ENCODE data around the gene SCGB3A1. TPM values are rescaled to one million over a fixed set of nuclear protein-coding genes. Genes with fewer than 3 reads are reported as not detected.

SCGB3A1 gene
- total RNA-seq, 1 experiment from 2014 or later, result not detected

- Histone ChIP-seq H4K5ac (ENCODE audit: insufficient read length, low read depth, low read length) (no peak overlapping the region), H3K4me1 (ENCODE audit: insufficient read depth, low read length) (no peaks in the 10 kb centered on the region), H3K4ac (ENCODE audit: low read depth, low read length) (no peak overlapping the region), H3K18ac (ENCODE audit: insufficient read length, low read depth, low read length) (no peak overlapping the region), H2BK20ac (ENCODE audit: low read depth, low read length, poor library complexity, severe bottlenecking) (no peak overlapping the region), H2BK5ac (ENCODE audit: insufficient read length, low read length) (no peak overlapping the region), H3K4me2 (ENCODE audit: insufficient read depth, insufficient read length, low read length) (no peak overlapping the region), H2BK120ac (ENCODE audit: low read depth, low read length, poor library complexity, severe bottlenecking) (no peak overlapping the region), H3K79me1 (ENCODE audit: insufficient read depth, low read depth, low read length, poor library complexity, severe bottlenecking) (no peaks in the 10 kb centered on the region), H3K56ac (ENCODE audit: insufficient read length, low read depth, low read length) (no peak overlapping the region), H2AK5ac (ENCODE audit: insufficient read length, low read length) (no peak overlapping the region), H3T11ph (ENCODE audit: low read length) (no peak overlapping the region), H3K23ac (ENCODE audit: insufficient read length, low read depth, low read length) (no peak overlapping the region), H3K79me2 (ENCODE audit: insufficient read depth, low read length) (no peaks in the 10 kb centered on the region), H2BK15ac (ENCODE audit: low read depth, low read length) (no peak overlapping the region), H2AFZ (ENCODE audit: low read length) (no peak overlapping the region), H3K9me3 (ENCODE audit: control insufficient read depth, low read depth, low read length) (no peaks in the 10 kb centered on the region), H2BK12ac (ENCODE audit: insufficient read length, low read depth, low read length) (no peak overlapping the region), H3K27me3 (ENCODE audit: insufficient read depth, low read length) (peaks cover 19% of the 10 kb centered on the region), H4K20me1 (ENCODE audit: control insufficient read depth, insufficient read depth, insufficient read length) (no peaks in the 10 kb centered on the region), H3K9ac (ENCODE audit: extremely low read depth, insufficient read length, low read length) (no peak overlapping the region), H4K8ac (replicated peaks; ENCODE audit: insufficient read length, low read depth, low read length) (no peak overlapping the region), H3K27ac (ENCODE audit: insufficient read length, low read depth, low read length) (no peak overlapping the region), H3K23me2 (ENCODE audit: insufficient read length, low read depth, low read length, poor library complexity, severe bottlenecking) (peaks cover 10% of the 10 kb centered on the region), H4K91ac (ENCODE audit: insufficient read length, low read depth, low read length) (no peak overlapping the region), H3K14ac (ENCODE audit: insufficient read depth, low read length) (no peak overlapping the region; the same call in 1 of the 2 replicates)
- 100% methylated on average over 1 of the region's 17 CpGs for WGBS (ENCODE audit: extremely low coverage, insufficient read length, low lambda C conversion rate)
- no peak overlapping the region for H3K4me3 Mint-ChIP-seq
- peaks cover 3 to 8% of the 10 kb centered on the region in 2 experiments; a peak in 3 of 4 replicates for H3K4me1 Mint-ChIP-seq
- no peak for DNase-seq
- peaks cover 44% of the 10 kb centered on the region for H3K27me3 Mint-ChIP-seq (ENCODE audit: low read depth)
- no peak for TF ChIP-seq CTCF (conservative IDR thresholded peaks at IDR 0.05)
- H3K9me3 Mint-ChIP-seq, result no peaks in the 10 kb centered on the region
- no peak overlapping the region for H3K27ac Mint-ChIP-seq
- peaks cover 0 to 4% (median 0%) of the 10 kb centered on the region in 3 experiments; a peak in 1 of 7 replicates for H3K36me3 Mint-ChIP-seq (ENCODE audit: insufficient read depth in 1 of 3, low read depth in 3 of 3)
Observed at GRCh38 chr5:180594311-180595045, 3.2 kb upstream of the SCGB3A1 start.
